ENCODE results near the gene KBTBD4.
"Not testable (repeated sequence)": the region's sequence is repeated elsewhere in the genome, so short reads cannot be mapped to it uniquely, and the experiment has no call there.

KBTBD4 gene

GRCh38 chr11:47589977-47590861 lies 11.4 kb upstream of the KBTBD4 start:
- no peak for DNase-seq

GRCh38 chr11:47589584-47589976 lies 10.8 kb upstream of the KBTBD4 start:
- no peak for DNase-seq

- no peak for DNase-seq
Observed at GRCh38 chr11:47589118-47589517, 10.3 kb upstream of the KBTBD4 start.

DNA sequence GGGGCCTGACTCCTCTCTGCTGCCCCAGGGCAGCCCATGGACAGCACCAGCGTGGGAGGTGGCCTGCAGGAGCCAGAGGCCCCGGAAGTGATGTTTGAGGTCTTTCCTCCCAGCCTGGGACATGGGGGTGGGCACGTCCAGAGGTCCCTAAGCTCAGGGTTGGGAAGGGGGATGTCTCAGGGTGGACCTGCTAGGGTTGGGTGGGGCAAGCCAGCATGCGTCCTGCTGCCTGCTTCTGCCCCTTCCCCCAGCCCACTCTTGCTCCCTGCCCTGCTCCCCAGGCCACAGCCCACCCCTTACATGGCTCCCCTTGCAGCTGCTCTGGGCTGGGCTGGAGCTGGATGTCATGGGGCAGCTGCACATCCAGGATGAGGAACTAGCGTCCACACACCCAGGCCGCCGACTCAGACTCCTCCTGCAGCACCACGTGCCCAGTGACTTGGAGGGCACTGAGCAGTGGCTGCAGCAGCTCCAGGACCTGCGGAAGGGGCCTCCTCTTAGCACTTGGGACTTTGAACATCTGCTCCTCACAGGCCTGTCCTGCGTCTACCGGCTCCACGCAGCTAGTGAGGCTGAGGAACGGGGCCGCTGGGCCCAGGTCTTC lies 9.1 kb upstream of the KBTBD4 start:
- no peak for DNase-seq

DNA sequence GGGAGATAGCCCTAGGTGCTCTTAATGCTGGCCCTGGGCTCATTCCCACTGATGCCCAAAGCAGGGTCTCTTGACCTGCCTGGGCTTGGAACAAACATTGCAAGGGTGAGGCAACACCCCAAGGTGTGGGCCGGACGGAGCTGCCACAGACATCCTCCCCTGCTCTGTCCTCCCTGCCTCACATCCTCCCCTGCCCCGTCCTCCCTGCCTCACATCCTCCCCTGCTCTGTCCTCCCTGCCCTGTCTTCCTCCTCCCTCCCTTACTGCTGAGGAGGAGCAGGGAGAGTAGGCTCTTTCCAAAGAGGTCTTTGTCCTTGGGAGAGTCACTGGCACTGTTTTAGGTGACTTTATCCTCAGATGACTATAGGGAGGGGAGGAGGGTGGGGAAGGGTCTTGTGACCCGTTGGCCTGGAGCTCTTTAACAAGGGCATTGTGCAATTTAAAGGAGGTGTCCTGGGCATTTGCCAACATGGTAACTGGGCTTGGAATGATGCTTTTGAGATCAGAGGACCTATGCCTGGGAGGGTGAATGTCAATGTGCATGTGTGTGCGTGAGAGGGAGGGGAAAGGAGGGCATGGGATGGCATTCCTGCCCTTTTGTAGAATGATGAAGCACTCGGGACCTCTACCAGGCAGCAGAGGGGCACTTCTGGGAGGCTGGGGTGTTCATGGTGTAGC lies 8.4 kb upstream of the KBTBD4 start:
- DNase-seq = no peak

GRCh38 chr11:47586098-47586855 lies 7.5 kb upstream of the KBTBD4 start, which contains the start of gene FAM180B:
Gene FAM180B, plus strand, starts transcription at chr11:47586678. Its CDS starts 91 bp downstream, at chr11:47586769.
- DNase-seq = no peak

DNA sequence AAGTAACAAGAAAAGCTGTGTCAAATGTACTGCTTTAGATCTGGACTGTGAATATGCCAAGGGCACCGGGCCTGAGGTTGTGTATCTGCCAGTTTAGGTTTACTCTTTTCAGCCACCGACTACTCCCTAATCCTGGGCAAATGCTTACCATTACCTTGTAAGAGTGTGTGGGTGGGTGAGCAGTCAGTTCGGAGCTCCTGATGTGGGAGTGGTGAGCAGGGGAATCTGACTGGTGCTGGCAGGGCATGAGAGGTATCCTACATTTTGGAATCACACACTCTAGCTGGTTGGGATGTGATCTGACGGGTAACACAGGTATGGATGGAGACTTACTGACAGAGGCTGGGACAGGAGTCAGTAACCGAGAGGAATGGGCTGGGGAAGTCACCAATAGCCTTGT lies 5.1 kb upstream of the KBTBD4 start:
- DNase-seq = no peak

GRCh38 chr11:47577460-47578041 lies 1.2 kb downstream of the KBTBD4 start:
- no peak for DNase-seq

- DNase-seq = no peak
Observed at GRCh38 chr11:47573321-47573720, 5.4 kb downstream of the KBTBD4 start.

- DNase-seq = no peak
Observed at GRCh38 chr11:47572715-47573255, 6.0 kb downstream of the KBTBD4 start.

DNA sequence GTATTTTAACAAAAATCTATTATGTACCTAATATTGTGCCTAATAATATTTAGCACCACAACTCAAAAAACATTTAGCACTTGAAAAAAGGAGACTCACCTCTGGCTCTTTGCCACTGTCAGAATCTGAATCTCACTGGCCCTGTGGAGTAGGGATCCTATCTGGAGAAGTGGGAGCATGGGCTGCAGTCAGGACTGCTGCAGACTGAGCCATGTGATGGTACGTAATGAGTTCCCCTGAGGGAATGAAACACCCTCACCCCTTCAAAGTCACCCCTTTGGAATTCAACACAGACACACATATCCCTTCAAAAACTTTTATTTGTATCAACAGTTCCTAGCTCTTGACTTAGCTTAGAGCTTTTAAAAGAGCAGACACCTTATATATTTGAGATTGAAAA lies 6.9 kb downstream of the KBTBD4 start:
- no peak for DNase-seq

DNA sequence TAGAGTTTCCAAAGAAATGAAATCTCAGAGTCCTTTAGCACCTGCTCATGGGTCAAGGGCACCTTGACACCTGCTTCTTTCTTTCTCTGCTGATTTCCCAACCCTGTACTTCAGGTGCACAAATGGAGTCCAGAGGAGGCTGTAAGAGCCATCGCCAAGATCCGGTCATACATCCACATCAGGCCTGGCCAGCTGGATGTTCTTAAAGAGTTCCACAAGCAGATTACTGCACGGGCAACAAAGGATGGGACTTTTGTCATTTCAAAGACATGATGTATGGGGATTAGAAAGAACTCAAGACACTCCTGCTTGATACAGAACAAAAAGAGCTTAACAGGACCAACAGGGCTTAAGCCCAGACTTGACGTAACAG lies 7.4 kb downstream of the KBTBD4 start:
- no peak for DNase-seq

- no peak for DNase-seq
Observed at GRCh38 chr11:47570651-47571356, 8.0 kb downstream of the KBTBD4 start.

DNA sequence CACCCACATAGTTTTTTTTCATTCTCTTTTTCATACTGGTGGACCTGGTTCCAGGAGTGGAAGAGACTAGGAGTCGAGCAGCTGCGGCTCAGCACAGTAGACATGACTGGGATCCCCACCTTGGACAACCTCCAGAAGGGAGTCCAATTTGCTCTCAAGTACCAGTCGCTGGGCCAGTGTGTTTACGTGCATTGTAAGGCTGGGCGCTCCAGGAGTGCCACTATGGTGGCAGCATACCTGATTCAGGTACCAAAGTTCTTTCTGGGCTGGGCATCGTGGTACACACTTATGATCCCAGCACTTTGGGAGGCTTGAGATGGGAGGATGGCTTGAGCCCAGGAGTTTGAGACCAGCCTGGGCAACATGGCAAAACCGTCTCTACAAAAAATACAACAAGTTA lies 9.1 kb downstream of the KBTBD4 start:
- no peak for DNase-seq

DNA sequence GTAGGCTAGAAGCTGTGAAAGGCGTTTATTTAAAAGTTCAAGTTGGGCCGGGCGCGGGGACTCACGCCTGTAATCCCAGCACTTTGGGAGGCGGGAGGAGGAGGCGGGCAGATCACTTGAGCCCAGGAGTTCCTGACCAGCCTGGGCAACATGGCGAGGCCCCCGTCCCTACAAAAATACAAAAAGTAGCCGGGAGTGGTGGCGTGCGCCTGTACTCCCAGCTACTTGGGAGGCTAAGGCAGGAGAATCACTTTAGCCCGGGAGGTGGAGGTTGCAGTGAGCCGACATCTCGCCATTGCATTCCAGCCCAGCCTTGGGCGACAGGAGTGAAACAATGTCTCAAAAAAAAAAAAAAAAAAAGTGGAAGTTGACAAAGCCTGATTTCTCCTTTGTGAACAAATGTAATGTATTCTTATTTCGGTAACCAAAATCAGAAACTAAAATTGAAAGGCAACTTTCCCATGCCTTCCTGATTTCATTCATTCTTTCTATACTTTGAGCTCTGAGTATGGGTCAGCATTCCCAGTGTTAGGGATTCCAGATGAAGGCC lies 12.5 kb downstream of the KBTBD4 start:
- DNase-seq = no peak

DNA sequence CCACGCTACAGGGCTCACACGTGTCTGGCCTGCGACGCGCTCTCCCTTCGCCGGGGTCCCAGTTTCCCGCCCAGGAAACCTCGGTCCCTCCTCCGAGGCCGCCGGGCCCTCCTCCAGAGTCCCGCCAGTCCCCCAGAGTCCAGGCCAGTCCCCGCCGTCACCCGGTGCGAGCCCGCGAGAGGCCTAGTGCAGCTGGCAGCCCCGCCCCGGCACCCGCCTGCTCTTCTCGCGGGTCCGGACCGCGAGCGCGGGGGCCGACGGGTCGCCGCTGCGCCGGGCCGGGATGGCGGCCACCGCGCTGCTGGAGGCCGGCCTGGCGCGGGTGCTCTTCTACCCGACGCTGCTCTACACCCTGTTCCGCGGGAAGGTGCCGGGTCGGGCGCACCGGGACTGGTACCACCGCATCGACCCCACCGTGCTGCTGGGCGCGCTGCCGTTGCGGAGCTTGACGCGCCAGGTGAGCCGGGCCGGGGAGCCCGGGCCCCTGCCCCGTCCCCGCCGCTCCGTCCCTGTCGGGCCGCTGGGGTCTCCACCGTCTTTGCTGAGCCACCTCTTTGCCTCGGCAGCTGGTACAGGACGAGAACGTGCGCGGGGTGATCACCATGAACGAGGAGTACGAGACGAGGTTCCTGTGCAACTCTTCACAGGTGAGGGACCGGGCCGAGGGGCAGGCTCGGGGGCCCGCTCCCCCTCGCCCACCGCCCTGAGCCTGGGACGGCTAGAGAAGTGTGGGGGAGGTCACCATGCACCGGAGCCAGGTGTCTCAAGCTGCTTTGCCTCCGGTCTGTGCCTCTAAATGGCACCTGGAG lies 13.2 kb downstream of the KBTBD4 start, which contains the start of gene PTPMT1:
Gene PTPMT1, plus strand, starts transcription at position 260 of the 809 bp plus-strand sequence. Its CDS starts 24 bp downstream, at position 284.
- no peak for DNase-seq

DNA sequence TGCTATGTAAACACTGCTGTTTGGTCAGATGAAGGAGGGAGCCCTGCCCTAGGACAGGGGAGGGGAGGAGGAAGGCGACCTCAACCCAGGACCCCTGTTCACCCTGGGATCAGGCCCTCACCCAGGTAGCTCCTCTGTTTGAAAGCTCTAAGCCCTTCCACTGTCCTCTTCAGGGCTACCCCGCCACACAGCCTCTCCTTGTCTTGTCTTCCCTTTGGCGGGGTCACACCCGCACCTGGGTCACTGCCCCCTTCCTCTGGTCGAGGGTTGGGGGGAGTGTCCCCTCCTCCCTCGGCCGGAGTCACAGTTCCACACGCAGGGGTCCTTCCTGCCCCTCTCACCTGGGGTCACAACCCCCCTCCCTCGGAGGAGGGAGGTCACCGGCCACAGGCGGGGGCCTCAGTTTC lies 13.8 kb downstream of the KBTBD4 start:
- no peak for DNase-seq

GRCh38 chr11:47564366-47564765 lies 14.4 kb downstream of the KBTBD4 start:
- not testable (repeated sequence) for DNase-seq

- not testable (repeated sequence) for DNase-seq
Observed at GRCh38 chr11:47562393-47562792, 16.4 kb downstream of the KBTBD4 start.

- DNase-seq = no peak
Observed at GRCh38 chr11:47560426-47560825, 18.3 kb downstream of the KBTBD4 start.
